HG03280 (cell line): Measurements from ENCODE around the gene ELOVL4.
A peak's percentile ranks its signal among the peaks of the same experiment; 100 is the strongest.

Experiments used
- ATAC-seq: cut with Tn5 transposase; IDR thresholded peaks from one replicate; pipeline ENCODE4 v1.9.1; 2021; ENCODE audit warnings: mild to moderate bottlenecking, moderate library complexity; ENCODE audit not compliant: unreplicated experiment

ELOVL4 gene

DNA sequence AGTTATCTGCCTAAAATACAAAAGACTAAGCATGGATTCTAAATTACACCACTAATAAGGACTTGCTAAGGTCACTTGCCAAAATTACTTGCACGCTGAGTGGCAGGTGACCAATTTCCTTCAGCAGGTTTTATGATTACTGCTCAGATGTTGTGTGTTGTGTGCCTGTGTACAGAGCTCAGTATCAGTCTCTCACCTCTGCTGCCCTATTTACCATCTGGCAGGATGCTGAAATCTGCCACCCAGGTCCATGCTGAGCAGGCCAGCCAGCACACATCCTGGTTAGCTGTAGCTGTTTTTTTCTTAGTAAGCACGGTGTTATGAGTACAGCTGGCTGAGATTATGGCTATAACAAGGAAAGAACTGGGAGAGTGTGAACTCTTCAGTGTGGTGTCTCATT is 34.0 kb downstream of the ELOVL4 start:
- ATAC-seq, result no peak

DNA sequence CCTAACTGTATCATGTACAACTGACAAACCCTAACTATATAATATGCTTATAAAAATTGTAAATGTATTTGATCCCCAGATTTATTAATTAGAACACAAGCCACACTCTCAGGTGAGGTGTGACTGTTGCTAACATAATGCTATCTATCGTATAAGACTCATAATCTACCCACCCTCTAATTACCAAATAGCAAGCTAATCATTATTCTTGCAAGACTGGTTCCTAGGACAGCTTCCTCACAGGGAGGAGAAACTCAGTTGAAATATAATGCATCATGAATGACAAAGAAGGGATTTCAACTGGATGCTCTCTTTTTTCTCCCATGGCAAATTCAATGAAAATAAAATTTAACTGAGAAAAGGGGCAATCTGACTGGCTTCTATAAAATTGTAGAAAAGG is 35.4 kb downstream of the ELOVL4 start:
- no peak for ATAC-seq

DNA sequence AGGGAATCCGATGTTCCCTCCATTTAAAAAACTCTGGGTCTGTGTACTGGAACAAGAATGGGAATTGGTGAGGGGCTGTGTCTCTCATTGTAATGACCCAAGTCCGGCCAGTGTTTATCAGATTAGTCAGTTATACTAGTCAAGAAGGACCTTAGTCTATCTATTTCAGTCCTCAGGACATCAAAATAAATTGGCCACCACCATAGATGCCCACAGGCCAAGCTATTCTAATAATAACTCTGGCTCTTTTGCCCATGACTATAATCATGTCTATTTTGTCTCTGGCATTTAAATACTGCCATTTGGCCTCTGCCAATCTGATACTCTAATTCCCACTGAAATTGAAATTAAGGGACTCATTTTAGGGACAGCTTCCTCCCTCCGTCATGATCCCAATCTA is 37.8 kb downstream of the ELOVL4 start:
- no peak for ATAC-seq

DNA sequence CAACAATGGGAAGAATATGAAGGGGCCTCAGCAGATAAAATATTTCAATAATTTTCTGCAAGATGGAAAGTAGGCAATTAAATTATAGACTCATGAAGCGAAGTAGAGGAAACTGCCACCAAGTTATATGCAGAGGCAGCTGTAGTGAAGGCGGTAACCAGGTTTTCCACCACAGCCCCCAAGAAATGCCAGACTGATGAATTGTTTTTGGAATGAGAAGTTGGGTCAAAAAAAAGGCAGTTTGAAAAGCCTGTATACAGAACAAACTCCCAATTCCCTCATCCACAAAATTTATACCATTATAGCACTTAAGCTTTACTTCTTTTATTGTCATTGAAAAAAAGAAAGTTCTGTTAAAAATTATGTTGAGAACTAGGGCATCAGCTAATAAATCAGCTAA is 45.3 kb downstream of the ELOVL4 start:
- ATAC-seq, result no peak

DNA sequence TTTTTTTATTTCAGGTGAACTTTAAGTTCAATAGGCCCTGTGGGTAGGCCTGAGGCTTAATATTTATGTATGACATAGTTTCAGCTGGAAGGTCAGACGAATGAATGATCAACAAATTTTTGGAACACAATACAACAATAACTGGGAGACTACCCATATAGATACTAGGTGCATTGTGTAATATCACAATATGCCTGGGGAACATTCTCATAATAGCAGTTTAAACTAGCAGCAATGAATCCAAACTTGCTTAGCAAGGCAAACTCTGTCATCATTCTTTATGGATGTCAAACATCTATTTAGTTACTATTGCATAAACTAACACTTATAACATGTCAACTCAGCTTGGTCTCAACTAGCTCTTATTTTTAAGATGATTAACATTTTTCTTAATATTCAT is 49.3 kb downstream of the ELOVL4 start:
- no peak for ATAC-seq

DNA sequence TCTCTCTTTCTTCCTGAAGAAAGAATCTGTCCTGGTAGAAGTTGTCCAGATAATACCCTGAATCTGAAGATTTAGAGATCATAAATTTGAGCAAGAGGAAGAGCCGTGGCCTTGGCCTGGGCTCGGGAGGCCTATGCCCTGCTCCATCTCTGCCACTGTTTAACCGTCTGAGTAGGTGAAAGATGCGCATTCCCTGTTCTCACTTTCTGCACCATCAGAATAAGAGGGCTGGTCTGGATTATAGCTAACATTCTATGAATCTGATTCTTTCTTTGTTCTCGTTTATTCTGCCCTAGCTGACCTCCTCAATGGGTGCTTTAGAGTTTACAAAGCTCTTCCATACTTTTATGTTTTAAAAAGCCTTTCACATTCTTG is 51.3 kb downstream of the ELOVL4 start:
- no peak for ATAC-seq

DNA sequence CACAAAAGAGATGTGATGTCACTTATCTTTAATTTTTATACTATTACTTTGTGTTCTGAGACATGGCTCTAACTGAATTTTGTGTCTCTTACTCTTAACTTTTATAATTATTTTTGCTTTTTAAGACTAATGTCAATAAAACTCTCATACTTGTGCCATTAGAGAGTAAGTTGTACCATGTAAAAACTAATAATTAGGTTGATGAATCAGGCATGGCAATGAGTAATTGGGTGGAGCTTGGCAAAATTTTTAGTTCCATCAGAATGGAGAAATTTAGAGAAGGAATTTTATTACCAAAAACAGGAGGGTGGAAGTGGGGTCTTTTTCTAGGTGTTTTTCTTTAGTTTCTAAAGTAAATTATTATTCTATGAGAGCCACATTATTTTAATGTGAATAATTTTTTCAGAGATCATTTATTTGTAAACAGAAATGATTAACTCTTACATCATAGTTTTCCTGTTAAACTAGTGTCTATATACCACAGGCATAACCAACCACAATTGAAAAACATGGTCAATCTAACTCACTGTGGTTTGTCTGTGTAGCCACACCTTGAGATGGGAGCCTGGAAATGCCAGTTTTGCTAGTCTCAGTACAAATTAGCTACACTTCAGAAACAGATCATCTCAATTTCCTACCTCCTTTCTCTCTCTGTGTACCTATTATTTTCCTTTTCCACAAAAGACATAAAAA is 51.8 kb downstream of the ELOVL4 start:
- ATAC-seq, result no peak

DNA sequence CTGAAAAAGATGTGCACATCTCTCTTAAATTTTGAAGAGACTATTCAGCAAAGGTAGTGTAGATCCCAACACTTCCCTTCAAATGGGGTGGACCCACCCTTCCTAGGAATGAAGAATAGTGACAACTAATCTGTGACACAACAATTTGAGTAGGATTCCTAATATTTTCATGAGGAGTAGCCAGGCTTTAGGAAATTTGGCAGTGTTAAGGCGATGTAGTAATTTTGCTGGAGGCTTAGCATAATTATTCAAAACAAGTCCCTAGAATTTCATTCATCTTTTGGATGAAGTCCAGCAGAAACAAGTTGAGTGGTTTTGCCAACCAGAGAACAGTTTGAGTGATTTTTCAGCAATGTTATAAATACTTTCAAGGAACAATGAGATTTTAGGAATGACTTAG is 52.4 kb downstream of the ELOVL4 start:
- ATAC-seq, result no peak

DNA sequence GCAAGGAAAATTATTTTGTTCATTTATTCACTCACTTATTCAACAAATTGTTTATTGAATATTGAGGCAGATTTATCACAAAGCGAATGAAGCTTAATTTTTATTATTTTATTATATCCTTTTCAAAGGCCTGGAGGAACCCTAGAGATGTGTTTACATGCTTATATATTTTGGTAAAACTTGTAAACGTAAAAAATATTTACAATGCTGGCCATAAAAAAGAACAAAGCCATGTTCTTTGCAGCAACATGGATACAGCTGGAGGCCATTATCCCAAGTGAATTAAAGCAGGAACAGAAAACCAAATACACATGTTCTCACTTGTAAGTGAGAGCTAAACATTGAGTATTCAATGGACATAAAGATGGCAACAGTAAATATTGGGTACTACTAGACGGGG is 58.8 kb downstream of the ELOVL4 start:
- no peak for ATAC-seq

DNA sequence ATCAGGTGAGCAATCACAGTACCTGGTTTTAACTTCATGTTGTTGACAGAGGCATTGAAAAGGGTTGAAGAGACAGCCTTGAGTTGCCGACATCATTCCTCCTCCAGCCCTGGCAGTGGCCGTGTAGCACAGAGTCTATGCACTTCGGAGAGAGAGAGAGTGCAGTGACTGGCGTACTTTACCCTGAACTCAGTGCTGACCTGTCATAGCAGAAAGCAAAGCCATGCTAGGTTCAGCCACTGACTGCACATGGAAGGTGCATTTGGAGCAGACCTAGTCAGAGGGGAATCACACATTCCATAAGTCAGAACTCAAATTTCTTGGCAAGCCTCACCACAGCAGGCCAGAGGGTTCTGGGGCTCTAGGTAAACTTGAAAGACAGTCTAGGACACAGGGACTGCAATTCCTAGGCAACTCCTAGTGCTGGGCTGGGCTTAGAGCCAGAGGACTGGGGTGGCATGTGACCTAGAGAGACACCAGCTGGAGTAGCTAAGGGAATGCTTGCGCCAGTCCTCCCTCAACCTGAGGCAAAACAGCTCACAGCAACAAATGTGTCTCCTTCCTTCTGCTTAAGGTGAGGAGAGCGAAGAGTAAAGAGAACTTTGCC is 69.1 kb downstream of the ELOVL4 start:
- ATAC-seq, result no peak

DNA sequence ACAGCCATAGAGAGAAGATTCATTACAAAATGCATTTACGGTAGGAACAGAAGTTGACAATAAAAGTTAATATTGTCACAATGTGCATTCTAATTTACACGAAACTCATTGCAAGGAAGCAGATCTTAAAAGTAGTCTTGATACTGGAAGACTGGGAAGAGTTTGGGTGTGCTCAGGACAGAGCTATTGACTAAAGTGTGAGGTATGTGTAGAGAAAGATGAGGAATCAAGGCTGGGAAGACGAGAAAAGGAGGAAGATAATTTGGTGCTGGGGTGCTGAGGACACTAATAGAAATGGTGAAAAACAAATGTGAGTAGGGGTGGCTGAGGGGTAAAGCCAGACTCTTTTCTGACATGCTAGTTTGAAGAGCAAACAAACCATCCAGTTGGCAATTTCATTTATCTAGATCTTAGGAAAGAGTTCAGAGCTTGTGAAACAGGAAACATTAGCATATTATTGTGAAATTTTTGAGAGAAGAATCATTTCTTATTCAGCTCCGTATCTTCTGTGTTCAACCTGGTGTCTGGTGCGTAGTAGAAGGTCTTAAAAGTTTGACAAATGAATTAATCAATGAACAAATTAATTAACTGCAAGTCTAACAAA is 72.7 kb downstream of the ELOVL4 start:
- no peak for ATAC-seq

DNA sequence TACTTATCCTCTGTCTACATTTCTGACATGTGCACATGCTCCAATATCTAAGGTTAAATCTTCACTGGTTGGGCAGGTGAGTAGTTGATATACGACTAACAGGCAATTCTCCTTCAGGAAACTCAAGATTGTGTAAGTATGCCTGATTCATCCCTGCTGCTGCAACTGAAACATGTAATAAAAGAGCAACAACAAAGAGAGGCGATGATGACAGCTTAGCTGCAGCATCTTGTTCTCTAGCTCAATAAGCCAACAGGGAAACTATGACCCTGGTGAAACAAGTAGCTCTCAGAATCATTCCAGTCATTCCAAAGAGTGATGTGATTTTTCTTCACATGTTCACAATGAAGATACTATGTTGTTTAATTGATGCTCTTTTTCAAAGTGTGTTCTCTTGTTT is 74.4 kb downstream of the ELOVL4 start:
- ATAC-seq, result no peak

DNA sequence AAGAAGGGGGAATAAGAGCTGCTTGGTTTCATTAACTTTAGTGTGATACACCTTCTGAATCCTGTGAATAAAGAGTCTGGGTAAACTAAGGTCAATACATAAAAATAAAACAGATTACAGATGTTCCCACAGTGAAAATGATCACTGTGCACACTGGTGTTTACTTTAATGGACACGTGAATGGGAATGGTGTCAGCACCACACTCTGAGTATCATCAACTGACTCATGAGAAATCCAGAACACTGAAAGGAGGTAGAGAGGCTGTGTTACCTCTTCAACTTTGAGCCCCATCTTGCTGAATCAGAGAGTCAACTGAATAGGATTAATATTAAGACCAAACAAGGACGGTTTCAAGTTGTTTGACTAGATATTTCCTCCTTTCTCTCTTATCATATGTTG is 75.0 kb downstream of the ELOVL4 start:
- ATAC-seq, result no peak

DNA sequence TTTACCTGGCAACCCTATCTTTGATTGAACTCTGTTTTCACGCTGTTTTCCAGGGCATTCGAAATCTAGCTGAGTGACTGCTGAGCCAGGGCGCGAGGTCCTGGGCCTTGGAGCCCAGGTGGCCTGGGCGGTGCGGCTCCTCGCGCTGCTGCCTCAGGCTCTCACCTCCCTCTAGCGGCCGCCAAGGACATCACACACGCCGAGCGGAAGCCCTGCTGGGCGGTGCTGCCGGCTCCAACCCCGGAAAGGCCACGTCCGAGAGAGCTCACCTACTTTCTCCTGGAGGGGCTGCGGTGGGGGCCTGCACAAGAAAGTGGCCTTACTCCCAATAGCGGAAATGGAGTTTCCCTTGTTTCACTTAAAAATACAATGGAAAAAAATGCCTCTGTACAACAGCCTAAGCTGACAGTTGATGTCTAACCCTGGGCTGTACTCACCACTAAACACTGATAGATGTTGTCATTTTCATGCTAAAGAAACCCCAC is 77.7 kb downstream of the ELOVL4 start:
- ATAC-seq, result peak; percentile 100

DNA sequence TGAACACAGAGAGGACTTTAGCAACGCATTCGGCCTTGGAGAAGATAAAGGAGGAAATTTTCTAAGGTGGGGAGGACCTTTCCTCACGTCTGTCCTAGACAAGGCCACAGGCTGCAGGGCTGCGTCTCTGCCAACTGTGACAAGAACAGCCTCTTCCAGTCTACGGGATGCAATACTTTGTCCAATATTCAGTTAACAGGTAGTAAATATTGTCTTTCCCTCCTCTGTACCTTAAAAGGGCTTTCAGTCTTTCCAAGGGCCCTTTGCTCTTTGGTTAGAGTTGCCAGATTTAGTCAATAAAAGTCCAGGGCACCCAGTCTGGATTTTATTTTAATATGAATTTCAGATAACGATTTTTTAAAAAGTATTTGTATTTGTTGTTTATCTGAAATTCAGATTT is 78.2 kb downstream of the ELOVL4 start:
- no peak for ATAC-seq

DNA sequence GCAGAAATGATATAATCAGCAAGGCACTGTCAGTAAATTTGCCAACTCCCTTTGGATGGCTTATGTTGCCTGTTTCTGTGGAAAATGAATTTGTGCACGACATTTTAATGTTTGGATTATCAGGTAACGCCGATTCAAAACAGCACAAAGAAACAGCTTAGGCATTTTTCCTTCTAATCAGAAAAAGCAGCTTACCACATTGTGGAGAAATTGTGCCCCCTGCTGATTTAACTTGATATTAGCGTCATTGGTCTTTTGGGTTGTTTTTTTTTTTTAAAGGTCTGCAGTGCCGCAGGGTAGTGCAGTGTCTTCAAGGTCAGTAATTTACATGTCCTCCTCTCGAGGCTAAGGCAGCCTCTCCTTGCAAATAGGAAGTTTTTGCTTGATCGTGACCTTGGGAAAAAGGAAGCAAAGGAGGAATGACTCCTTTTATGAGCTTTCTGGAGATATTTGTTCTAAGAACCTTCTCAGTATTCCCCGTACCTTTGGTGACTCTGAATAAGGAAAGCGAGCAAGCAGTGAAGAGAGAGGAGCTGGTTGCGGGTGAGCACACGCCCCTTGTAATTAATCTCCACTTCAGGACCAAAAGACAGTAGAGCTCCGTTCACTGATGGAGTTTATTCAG is 79.1 kb downstream of the ELOVL4 start:
- no peak for ATAC-seq
